Hematopoietic multipotent progenitor cell (in vitro differentiated cells): Measurements from ENCODE around the gene ARHGAP24. TPM values are rescaled to one million over a fixed set of nuclear protein-coding genes. Genes with fewer than 3 reads are reported as not detected.

Experiments used
- DNase-seq, 3 donors: peaks; one replicate each; pipeline ENCODE4 v3.0.0-alpha.2; 2011 to 2015; ENCODE audit warnings: low read depth in 2 of 3, low spot score in 2 of 3
- total RNA-seq: library from RNA; depleted of rRNA; stranded (reverse); fragments of >200 nt; gene quantifications from one replicate; pipeline ENCODE4 v1.2.3, GENCODE V29; 2012

ARHGAP24 gene
- total RNA-seq, 1 donor = 0.27 TPM

DNA sequence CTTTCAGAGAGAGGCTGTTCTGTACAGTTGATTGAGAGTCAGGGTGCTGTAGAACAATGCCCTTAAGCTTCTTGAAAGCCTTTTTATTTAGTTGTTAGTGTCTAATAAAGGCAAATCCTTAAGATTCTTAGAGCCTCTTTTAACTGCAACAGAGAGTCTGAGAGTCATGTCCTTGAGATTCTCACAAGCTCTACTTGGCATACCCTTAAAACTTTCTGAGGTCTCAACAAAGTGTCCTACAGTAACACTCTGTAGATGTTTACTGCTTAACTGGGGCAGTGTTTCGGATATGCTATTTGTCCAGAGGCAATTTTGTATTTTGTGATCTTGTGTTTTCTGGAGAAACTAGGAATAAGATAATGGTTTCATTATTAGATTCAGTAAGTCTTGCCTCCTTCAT, 209.7 kb downstream of the ARHGAP24 start:
- no peak for DNase-seq

DNA sequence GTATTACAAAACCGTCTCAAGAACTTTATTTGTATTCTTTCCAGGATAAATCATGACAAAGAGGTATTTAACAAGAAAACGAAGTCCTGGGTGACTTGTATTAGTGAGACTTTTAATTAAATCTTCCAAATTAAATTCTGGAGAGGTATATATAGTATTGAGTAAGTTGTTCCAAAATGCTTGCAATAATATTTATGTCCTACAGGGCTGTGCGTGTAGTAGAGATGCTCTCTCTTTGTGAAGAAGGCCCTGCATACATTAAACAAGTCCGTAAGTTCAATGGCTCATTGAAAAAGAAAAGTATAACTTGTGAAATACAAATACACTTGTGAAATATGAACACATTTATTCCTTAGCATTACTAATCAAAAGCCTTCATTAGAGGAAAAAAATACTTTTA, 211.4 kb downstream of the ARHGAP24 start:
- DNase-seq = no peak

DNA sequence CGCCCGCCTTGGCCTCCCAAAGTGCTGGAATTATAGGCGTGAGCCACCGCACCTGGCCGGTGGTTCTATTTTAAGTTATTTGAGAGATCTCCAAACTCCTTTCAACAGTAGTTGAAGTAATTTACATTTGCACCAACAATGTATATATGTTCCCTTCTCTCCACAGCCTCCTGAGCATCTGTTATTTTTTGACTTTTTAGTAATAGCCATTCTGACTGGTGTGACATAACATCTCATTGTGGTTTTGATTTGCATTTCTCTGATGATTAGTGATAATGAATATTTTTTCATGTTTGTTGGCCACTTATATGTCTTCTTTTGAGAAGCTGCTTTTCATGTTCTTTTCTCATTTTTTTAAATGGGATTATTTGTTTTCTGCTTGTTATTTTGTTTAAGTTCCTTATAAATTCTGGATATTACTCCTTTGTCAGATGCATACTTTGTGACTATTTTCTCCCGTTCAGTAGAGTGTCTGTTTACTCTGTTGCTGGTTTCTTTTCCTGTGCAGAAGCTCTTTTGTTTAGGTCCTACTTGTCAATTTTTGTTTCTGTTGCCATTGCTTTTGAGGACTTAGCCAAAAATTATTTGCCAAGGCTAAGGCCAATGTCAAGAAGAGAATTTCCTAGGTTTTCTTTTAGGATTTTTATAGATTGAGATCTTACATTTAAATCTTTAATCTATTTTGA, 213.2 kb downstream of the ARHGAP24 start:
- no peak for DNase-seq

DNA sequence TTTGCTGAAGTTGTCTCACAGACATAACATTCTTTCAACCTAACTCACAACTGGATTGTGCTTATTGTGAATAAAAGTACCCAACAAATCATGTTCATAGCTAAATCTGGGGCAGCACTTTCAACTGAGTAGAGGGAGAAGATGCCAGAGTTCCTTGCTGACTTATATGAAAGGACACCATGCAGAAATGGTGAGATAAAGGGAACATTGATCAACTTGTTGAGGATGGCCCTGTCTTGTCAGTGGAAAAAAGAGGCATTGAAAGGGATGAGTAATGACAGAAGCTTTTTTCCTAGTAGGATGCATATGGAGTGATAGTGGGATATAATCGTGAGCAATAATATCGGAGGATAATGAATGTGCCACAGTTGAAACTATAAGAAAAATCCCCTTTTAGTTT, 221.7 kb downstream of the ARHGAP24 start:
- DNase-seq = no peak

DNA sequence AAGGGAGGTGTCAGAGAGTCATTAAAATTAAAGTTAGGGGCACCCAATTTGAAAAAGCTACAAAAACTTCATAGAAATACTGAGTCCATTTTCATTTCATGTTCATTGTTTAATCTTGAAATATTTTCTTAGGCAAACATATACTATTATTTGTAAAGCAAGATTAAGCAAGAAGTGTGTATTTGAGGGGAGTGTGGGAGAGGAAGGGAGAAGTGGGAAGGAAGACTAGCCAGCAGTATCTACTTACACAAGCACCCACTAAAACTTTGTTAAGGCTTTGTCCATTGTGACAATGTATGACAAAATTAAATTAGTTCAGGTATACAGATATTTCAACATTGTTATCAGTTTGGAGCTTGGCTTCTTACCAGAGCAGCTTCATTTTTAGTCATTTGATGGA, 222.9 kb downstream of the ARHGAP24 start:
- DNase-seq = no peak

DNA sequence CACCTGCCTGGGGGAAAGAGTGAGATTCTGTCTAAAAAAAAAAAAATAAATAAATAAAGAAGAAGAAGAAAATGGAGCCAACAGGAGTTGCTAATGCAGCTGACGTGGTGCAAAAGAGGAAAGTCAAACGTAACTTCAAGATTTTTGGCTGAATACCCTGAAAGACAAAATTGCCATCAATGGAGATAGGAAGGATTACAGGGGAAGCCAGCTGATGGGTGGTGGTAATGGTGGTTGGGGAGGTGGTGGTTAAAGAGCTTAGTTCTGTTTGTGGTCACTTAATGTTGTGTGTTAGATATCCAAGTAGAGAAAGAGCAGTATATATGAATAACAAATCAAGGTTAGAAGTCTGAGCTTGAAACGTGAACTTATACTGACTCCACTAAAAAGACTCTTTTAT, 225.4 kb downstream of the ARHGAP24 start:
- peak in 1 of 3 donors; percentile 11 for DNase-seq

DNA sequence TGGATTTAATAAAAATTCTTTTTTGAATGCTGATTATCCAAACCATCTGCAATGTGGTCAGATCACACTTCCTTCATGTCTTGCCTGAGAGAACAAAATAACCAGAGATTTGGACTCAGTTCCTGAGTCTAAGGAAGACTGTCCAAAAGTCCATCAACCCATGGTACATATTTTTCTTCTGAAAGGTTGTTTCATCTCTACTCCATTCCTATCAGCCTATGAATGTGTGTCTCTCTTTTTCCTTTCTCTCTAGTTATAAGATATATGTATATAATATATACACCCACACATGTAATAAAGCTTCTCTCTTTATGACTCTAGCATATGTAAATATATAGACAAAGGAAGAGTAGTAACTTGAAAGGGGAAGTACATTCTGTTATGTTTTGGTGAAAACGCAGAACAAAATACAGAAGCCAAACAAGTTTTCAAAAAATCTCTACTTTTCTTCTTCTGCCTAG, 226.9 kb downstream of the ARHGAP24 start:
- DNase-seq = peak in 2 of 3 donors; percentile 9 to 64

DNA sequence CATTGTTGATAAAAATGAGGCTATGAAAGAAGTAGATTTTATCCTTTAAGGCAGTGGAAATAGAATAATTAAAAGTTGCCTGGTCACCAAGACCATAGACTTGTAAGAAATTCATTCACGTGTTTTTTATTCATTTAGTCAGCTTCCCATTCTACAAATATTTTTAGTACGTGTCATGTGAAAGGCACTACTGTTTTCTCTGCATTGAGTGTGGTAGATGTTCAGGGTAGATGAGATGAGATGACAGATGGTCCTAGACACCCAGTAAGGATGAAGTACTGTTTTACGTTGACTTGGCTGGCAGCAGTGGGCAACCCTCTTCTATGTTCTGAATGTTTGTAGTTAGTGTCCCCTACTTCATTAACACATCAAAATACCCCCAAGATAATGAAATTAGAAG, 228.1 kb downstream of the ARHGAP24 start:
- DNase-seq = no peak

DNA sequence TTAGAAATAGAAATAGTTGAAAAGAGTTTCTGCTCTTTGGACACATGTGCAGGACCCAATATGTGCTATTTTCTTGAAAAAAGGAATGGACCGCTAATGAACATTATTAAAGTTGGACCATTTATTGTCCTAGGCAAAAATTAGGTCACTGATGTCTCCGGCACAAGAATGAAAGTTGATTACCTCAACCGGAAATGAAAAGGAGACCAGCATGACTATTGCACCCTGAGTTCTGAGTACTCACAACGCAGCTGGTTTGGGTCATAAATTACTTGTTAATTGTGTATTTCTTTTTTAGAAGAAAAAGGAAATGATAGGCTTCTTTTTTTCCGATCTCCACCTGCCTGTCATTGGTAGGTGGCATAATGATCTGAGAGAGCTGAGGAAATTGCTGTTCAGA, 232.7 kb downstream of the ARHGAP24 start:
- peak in 2 of 3 donors; percentile 28 to 68 for DNase-seq

DNA sequence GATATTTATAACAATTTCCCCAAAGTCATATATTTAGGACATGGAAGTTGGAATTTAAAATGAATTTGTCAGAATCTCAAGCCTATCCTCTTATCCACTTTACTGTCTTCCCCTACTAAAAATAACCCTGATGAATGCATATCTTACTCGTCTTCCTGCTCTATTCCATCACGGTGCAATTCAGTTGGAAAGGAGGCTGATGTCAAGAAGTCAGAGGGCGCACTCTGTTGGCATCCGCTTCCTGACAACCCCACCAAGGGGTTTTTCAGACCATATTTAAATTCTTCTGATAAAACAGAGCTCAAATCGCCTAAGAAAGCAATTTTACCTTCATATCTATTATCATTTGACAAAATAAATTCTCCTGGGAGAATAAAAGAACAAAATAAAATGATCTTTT, 233.5 kb downstream of the ARHGAP24 start:
- DNase-seq = no peak

DNA sequence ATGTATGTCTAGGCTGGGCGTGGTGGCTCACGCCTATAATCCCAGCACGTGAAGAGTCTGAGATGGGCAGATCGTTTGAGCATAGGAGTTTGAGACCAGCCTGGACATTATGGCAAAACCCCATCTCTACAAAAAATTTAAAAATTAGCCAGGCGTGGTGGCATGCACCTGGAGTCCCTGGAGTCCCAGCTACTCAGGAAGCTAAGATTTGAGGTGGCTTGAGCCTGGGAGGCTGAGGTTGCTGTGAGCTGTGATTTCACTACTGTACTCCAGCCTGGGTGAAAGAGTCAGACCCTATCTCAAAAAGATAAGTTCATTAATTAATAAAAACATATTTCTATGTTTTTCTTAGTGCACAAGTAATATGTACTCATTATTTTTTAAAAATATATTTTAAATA, 238.1 kb downstream of the ARHGAP24 start:
- no peak for DNase-seq

DNA sequence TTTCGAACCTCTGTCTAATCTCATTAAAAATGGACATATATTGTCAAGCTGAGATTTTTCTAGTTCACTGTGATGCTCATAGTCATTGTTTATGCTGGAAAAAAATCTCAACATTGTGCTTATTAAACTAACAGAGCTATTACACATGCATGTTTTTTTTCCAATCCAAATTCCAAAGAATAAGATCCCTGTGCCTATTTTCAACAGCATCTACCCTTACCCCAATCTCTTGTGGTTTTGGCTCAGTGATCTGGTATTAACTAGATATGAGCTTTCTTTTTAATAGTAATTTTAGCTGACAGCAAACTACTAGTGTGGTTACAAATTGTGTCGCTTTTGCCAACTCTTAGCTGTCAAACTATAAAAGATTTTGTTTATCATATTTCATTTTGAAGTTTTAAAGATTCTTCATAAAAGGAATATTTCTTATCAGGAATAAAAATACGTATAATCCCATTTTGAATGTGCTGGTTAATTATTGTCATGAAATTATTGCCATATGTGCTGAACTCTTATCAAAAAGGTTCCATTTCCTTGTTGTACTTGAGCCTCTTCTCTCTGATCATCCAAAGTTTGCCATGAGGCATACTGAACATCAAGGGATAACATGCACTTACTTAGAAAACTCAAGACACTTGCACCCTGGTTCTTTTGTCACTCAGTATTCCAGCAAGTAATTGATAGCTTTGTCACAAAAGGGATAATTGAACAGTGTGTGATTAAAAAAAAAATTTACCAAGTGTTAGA, 241.2 kb downstream of the ARHGAP24 start:
- DNase-seq = no peak

DNA sequence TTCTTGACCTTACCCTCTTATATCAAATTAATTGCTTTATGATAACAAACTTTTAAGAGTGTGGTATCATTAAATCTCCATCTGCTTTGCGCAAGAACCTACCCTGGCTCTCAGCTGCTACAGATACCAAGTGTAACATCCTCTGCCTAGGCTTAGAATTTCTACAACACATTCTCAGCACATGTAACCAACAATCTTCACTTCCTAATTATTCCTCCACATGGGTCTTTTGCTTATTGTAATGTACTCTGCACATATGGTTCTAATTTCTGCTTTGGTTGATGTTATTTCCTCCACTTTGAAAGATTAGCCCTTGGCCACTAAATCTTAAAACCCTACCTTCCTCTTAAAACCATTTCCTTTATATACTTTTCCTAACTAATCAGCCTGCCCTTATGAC, 242.4 kb downstream of the ARHGAP24 start:
- DNase-seq = no peak

DNA sequence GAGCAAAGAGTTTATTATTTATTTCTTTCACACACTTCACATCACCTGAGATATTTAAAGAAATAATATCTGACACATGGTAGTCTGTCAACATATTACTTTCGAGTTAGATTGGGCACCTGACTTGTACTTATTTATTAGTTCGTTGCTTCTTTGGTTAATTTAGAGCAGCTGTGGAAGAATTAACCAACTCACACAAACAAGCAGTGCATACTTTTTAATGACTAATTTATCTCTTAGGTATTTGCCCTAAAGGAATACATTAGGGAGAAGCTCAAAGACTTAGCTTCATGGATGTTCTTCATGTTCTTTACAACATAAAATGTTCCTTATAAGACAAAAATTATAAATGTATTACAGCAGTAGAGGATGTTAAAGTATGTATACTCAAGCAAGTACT, 242.9 kb downstream of the ARHGAP24 start:
- no peak for DNase-seq

DNA sequence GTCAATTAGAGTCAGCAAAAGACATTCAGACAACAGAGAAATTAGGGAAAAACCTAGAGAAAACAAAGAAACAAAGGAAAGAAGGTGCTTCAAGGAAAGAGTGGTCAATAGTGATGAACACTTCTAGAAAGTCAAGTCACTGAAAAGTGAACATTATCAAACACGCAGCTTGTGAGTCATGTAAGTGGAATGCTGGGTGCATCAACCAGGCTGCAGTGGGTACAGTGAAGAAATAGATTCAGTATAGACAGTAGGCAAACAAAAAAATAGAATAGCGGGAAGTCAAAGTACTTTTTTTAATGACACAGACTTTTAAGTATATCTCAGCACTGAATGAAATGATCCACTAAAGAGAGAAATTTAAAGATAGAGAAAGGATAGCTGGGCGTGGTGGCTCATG, 245.8 kb downstream of the ARHGAP24 start:
- DNase-seq = no peak

DNA sequence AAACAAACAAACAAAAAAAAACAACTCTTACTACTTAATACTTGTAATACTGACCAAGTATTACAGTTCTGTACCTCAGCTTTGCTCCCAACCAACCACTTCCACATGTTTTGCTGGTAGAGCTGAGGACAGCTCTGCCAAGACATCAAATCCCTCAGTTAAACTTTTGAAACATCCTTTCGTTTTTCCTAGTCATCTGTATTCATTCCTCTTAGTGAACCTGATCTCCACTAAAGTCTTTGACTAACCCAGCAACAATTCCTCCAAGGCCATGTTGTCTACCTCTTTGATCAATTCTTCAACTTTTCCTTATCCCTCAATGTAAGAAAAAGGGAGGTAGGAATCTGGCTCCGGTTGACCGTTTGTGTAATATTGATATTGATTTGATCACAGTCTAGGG, 247.5 kb downstream of the ARHGAP24 start:
- DNase-seq = no peak

DNA sequence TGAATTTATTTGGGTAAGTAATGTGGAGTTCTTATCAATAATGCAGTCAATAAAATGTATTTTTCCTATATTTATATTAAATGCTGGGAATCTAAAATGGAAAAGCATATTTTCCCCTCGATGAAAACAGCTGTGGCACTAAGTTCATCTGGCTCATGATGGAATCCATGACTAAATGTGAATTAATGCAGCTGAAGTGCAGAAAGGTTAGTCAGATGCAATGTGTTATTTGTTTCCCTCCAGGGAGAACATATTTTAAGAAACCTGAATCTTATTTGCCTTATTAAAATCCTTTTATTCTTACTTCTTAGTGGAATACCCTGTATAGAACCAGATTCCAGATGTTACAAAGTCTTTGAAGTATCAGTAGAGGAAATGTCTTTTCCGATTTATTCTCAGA, 247.9 kb downstream of the ARHGAP24 start:
- no peak for DNase-seq

DNA sequence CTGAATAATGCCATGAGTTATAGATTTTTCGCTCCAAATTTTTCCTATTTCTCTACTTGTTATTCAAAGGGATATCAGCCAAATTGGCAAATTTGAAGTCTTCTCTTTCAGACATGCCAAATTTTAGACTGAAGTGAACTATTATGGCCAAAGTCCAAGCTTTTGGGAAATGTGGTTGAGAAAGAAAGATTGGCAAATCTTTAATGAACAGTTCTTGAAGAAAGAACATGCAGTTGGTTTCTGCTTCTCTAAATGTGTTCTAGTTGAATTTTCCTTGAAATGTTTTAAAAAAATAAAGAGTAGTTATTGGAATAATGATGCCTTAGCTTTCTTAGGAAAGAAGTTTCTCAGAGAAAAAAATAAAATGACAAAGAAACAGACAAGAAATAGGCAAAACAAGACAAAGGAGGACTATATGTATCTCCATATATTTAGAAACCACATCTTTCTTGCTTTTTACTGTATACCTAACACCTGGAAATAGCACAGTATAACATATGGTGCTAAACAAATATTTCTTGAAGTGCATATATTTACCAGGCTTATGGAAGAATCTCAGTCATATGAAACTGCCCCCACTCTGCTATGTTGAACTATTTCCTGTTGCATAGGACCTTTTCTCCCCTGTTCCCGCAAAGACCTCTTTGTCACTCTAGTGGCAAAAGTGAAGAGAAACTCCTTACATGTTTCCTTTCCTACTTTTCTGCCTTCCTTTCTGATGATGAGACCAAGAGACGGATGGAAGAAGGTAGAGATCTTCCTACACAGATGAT, 250.0 kb downstream of the ARHGAP24 start:
- DNase-seq = no peak

DNA sequence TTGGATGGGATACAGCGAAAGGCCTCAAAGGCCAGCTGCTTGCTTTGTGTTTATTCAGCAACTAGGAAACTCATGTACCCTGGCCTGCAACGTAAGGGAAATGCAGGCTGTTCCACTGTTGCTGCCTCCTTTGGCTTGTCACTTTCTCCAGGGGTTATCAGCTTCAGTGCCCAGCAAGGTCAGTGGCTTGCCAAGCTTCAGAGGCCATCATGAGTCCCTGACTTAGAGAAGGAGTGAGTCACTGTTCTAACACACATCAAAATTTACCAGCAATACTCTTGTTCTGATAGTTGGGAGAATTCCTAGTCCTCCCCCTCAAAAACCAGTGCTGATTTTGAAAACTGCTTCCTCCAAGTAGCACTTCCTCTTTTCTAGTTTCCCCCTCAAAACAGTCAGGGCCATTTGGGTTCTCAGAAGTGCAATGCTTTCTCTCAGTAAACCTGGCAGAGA, 250.8 kb downstream of the ARHGAP24 start:
- DNase-seq = peak in 2 of 3 donors; percentile 31 to 72

DNA sequence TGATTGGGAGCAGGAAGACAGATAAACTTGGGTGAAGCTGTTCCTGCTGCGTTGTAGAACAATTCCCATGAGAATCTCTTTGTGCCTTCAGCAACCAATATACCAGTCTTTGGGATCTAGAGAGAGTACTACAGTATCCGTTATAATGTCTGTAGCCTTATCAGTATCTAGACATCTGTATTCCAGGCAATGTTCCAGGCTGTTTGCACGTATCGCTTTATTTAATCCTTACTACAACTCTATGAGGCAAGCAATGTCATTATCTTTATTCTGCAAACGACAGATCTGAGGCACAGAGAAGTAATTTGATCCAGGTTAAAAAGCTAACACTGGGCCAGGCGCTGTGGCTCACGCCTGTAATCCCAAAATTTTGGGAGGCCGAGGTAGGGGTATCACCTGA, 251.6 kb downstream of the ARHGAP24 start:
- no peak for DNase-seq

DNA sequence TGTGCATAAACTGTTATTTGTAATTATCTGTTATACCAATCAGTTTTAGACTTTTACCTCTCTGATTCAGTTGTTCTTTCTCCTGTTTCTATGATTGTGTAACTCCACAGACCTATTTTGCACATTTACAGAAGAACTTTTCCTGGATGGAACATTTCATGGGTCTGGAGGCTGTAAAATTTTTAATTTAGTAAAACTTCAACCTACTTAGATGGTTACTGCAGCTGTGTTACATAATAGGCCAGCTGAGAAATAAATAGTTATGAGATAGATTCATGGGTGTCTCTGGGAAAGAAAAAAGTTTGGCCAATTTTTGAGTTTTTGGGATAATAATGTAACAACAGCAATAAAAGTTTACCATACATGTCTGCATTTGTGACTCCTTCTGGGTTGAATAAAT, 253.5 kb downstream of the ARHGAP24 start:
- no peak for DNase-seq
